ENCODE data around the gene PCNX2. TPM values are rescaled to one million over a fixed set of nuclear protein-coding genes. Genes with fewer than 3 reads are reported as not detected.

Gene PCNX2
- total RNA-seq, 1 experiment from 2014 or later = 50.8 TPM

DNA sequence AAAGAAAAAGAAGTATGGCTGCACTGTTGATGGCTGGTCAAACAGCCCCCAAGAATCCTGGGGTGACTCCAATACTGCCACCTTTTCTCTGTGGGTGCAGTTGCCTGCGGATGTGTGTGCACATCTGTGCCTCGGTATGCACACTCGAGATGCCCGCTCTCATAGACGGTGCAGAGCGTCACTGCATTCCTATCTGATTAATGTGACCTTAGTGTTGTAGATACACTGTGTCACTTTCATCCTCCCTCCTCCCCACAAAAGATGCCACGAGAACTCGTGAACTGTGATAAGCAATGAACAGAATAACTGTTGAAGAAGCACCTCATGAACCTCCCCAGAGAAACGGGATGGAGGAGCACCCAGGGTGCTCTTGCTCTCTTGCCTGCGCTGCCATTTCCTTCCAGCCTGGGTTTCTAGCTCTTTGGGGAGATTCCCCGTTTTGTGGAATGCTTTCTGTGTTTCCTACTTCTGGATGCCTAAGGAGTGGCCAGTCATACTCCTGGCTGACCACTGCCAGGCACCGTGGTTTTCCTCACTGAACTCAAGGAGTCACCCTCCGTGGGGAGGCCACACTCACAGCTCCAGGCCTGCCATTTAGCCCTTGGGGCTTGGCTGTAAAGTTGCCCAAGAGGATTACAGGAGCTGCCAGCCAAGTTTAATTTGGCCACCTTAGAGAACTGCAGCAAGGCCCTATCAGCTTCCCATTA, 313.1 kb downstream of the PCNX2 start:
- DNase-seq (ENCODE audit: low spot score) = no peak
- Mint-ChIP-seq H3K4me3 (no peak overlapping the region), H3K27ac (peak overlapping the region; percentile 16; the same call in 1 of the 2 replicates), H3K27me3 (ENCODE audit: low read depth) (no peaks in the 10 kb centered on the region), H3K4me1 (peaks cover 9% of the 10 kb centered on the region), H3K9me3 (no peaks in the 10 kb centered on the region), H3K36me3 (peaks cover 16% of the 10 kb centered on the region)
- no peak for ATAC-seq
- CTCF ChIA-PET = interaction anchor here (1.3 kb wide), 1 partner anchor 29 kb away, joined by 3 read pairs; no protein-coding TSS in a partner anchor
- POLR2A ChIA-PET = no interaction called here
- TF ChIP-seq HMGA2 (CRISPR knock-in tag; IDR thresholded peaks at IDR 0.05) = no peak
- no peak for TF ChIP-seq FOXP1 (CRISPR knock-in tag; IDR thresholded peaks at IDR 0.05; ENCODE audit: borderline replicate concordance)
- no peak for TF ChIP-seq ZNF138 (CRISPR knock-in tag; conservative IDR thresholded peaks at IDR 0.05)
- no peak for TF ChIP-seq SMAD3 (CRISPR knock-in tag; IDR thresholded peaks at IDR 0.05; ENCODE audit: borderline replicate concordance)
- no peak for TF ChIP-seq MXD4 (CRISPR knock-in tag; IDR thresholded peaks at IDR 0.05; ENCODE audit: borderline replicate concordance)
- no peak for TF ChIP-seq ZNF219 (CRISPR knock-in tag; IDR thresholded peaks at IDR 0.05; ENCODE audit: borderline replicate concordance)
- no peak for TF ChIP-seq SMAD4 (CRISPR knock-in tag; IDR thresholded peaks at IDR 0.05)
- TF ChIP-seq ESRRA (CRISPR knock-in tag; IDR thresholded peaks at IDR 0.05; ENCODE audit: borderline replicate concordance) = no peak
- no peak for TF ChIP-seq FOXJ3 (CRISPR knock-in tag; IDR thresholded peaks at IDR 0.05; ENCODE audit: borderline replicate concordance)

DNA sequence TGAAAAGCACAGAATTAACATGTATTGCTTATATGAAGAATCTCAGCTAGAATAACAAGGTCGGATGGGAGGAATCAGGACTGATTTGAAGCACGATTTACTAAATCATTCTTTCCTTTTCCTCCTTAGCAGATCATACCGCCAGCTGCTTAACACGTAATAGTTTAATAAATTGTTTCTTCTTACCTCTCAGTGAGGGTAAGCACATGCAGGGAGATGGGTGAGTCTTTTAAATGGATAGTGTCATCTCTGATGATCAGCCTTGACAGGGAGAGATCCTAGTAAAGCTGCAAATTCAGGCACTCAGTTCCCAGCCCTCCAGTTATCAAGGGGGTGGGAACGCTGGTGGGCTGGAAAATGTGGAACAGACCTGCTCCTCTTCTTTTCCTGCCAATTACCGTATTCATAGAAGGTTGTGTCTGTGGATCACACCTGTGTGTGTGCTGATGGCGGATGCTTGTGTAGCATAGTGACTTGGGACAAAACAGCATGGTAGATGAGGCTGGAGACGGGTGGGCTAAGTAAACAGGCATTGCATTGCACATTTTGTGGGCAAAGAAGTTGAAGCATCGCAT, 314.5 kb downstream of the PCNX2 start:
- TF ChIP-seq, protein P1, sequence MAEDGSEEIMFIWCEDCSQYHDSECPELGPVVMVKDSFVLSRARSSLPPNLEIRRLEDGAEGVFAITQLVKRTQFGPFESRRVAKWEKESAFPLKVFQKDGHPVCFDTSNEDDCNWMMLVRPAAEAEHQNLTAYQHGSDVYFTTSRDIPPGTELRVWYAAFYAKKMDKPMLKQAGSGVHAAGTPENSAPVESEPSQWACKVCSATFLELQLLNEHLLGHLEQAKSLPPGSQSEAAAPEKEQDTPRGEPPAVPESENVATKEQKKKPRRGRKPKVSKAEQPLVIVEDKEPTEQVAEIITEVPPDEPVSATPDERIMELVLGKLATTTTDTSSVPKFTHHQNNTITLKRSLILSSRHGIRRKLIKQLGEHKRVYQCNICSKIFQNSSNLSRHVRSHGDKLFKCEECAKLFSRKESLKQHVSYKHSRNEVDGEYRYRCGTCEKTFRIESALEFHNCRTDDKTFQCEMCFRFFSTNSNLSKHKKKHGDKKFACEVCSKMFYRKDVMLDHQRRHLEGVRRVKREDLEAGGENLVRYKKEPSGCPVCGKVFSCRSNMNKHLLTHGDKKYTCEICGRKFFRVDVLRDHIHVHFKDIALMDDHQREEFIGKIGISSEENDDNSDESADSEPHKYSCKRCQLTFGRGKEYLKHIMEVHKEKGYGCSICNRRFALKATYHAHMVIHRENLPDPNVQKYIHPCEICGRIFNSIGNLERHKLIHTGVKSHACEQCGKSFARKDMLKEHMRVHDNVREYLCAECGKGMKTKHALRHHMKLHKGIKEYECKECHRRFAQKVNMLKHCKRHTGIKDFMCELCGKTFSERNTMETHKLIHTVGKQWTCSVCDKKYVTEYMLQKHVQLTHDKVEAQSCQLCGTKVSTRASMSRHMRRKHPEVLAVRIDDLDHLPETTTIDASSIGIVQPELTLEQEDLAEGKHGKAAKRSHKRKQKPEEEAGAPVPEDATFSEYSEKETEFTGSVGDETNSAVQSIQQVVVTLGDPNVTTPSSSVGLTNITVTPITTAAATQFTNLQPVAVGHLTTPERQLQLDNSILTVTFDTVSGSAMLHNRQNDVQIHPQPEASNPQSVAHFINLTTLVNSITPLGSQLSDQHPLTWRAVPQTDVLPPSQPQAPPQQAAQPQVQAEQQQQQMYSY (CRISPR knock-in tag; IDR thresholded peaks at IDR 0.05) = peak; percentile 73
- no peak for TF ChIP-seq NFYB (CRISPR knock-in tag; conservative IDR thresholded peaks at IDR 0.05; ENCODE audit: low read depth)
- Mint-ChIP-seq H3K4me3 (no peak overlapping the region), H3K27me3 (ENCODE audit: low read depth) (no peaks in the 10 kb centered on the region), H3K36me3 (peaks cover 26% of the 10 kb centered on the region), H3K27ac (peak overlapping the region; percentile 26; the same call in 1 of the 2 replicates), H3K4me1 (peaks cover 9% of the 10 kb centered on the region), H3K9me3 (no peaks in the 10 kb centered on the region)
- no peak for ATAC-seq
- CTCF ChIA-PET = interaction anchor here (1.0 to 1.1 kb wide), 3 partner anchors 29 to 101 kb away, joined by 3 to 7 read pairs (median 3); no protein-coding TSS in a partner anchor
- POLR2A ChIA-PET = no interaction called here
- DNase-seq (ENCODE audit: low spot score) = no peak

DNA sequence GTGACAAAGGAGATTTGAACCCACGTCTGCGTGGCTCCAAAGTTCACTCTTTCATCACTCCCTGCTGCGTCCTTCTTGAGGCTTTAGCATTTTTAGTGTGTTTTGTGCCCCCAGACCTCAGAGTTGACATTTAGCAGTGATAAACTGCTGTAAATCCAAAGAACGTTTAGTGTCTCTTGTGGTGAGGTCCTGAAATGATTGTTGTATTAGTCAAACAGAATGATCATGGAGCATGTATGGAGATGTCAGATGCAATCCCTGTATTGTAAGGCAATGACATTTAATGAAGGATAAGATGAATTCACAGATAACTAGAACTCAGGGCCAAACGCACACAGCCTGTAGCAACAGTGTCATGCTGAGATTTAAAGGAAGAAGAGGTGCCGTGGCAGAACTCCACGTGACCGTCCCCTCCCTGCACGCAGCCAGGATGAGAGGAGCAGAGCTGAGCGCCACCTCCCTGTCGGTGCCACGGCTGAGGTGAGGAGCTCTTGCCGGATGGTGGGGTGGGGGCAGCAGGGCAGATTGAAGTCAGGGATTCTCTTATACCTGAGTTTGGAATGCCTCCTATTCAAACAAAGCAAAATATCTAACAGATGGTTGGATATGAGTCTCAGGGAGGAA, 315.1 kb downstream of the PCNX2 start:
- no peak overlapping the region for H3K4me3 Mint-ChIP-seq
- POLR2A ChIA-PET = no interaction called here
- peaks cover 9% of the 10 kb centered on the region for H3K4me1 Mint-ChIP-seq

More for the DNA sequence above, 315.1 kb downstream of the PCNX2 start:
- H3K27me3 Mint-ChIP-seq (ENCODE audit: low read depth) = no peaks in the 10 kb centered on the region
- H3K36me3 Mint-ChIP-seq = peaks cover 29% of the 10 kb centered on the region
- DNase-seq (ENCODE audit: low spot score) = peak; percentile 33
- no peaks in the 10 kb centered on the region for H3K9me3 Mint-ChIP-seq
- H3K27ac Mint-ChIP-seq = peak overlapping the region; percentile 26; the same call in 1 of the 2 replicates
- CTCF ChIA-PET = interaction anchor here (1.0 to 1.1 kb wide), 3 partner anchors 28 to 100 kb away, joined by 3 to 7 read pairs (median 3); no protein-coding TSS in a partner anchor
- ATAC-seq = peak; percentile 86
- TF ChIP-seq, protein P2, sequence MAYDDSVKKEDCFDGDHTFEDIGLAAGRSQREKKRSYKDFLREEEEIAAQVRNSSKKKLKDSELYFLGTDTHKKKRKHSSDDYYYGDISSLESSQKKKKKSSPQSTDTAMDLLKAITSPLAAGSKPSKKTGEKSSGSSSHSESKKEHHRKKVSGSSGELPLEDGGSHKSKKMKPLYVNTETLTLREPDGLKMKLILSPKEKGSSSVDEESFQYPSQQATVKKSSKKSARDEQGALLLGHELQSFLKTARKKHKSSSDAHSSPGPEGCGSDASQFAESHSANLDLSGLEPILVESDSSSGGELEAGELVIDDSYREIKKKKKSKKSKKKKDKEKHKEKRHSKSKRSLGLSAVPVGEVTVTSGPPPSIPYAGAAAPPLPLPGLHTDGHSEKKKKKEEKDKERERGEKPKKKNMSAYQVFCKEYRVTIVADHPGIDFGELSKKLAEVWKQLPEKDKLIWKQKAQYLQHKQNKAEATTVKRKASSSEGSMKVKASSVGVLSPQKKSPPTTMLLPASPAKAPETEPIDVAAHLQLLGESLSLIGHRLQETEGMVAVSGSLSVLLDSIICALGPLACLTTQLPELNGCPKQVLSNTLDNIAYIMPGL (CRISPR knock-in tag; IDR thresholded peaks at IDR 0.05) = no peak
- TF ChIP-seq GTF2I (CRISPR knock-in tag; conservative IDR thresholded peaks at IDR 0.05) (no peak), JAZF1 (CRISPR knock-in tag; IDR thresholded peaks at IDR 0.05) (no peak), OVOL2 (CRISPR knock-in tag; IDR thresholded peaks at IDR 0.05; ENCODE audit: borderline replicate concordance) (no peak), MYBL2 (CRISPR knock-in tag; IDR thresholded peaks at IDR 0.05) (no peak), ESRRA (CRISPR knock-in tag; IDR thresholded peaks at IDR 0.05; ENCODE audit: borderline replicate concordance) (no peak), FOXP1 (CRISPR knock-in tag; IDR thresholded peaks at IDR 0.05; ENCODE audit: borderline replicate concordance) (no peak), IRF2 (CRISPR knock-in tag; IDR thresholded peaks at IDR 0.05; ENCODE audit: borderline replicate concordance, low read depth) (no peak), ZNF423 (CRISPR knock-in tag; IDR thresholded peaks at IDR 0.05) (no peak), NFATC4 (CRISPR knock-in tag; IDR thresholded peaks at IDR 0.05) (no peak), RORB (CRISPR knock-in tag; IDR thresholded peaks at IDR 0.05) (no peak)
- TF ChIP-seq, protein P3, sequence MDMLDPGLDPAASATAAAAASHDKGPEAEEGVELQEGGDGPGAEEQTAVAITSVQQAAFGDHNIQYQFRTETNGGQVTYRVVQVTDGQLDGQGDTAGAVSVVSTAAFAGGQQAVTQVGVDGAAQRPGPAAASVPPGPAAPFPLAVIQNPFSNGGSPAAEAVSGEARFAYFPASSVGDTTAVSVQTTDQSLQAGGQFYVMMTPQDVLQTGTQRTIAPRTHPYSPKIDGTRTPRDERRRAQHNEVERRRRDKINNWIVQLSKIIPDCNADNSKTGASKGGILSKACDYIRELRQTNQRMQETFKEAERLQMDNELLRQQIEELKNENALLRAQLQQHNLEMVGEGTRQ (CRISPR knock-in tag; IDR thresholded peaks at IDR 0.05) = peak; percentile 69
- TF ChIP-seq, protein P4, sequence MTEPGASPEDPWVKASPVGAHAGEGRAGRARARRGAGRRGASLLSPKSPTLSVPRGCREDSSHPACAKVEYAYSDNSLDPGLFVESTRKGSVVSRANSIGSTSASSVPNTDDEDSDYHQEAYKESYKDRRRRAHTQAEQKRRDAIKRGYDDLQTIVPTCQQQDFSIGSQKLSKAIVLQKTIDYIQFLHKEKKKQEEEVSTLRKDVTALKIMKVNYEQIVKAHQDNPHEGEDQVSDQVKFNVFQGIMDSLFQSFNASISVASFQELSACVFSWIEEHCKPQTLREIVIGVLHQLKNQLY (CRISPR knock-in tag; IDR thresholded peaks at IDR 0.05) = no peak
- TF ChIP-seq, protein P5, sequence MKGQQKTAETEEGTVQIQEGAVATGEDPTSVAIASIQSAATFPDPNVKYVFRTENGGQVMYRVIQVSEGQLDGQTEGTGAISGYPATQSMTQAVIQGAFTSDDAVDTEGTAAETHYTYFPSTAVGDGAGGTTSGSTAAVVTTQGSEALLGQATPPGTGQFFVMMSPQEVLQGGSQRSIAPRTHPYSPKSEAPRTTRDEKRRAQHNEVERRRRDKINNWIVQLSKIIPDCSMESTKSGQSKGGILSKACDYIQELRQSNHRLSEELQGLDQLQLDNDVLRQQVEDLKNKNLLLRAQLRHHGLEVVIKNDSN (CRISPR knock-in tag; IDR thresholded peaks at IDR 0.05) = peak; percentile 69; the same call in 1 of the 2 replicates

All from WTC11 (cell line).